GM18502 (cell line): ENCODE data around the gene TMSB4Y.

Experiments
- ATAC-seq: cut with Tn5 transposase; IDR thresholded peaks from one replicate; pipeline ENCODE4 v1.9.1; 2021; ENCODE audit warnings: mild to moderate bottlenecking; ENCODE audit not compliant: unreplicated experiment, poor library complexity

Gene TMSB4Y

DNA sequence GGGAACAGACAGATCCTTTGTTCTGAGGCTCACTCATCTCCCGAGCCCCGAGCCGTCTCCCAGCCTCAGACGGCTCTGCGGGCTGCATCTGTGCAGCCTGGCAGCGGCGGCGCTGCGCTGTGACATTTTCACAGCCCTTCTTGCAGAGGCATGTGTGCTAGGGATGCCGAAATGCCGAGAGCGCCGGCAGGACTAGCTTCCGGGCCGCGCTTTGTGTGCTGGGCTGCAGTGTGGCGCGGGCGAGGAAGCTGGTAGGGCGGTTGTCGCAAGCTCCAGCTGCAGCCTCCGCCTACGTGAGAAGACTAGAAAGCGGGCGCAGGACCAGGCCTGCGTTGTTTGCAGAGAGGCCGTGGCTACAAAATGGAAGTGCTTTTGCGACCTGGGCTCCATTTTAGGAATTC, at the start of gene TMSB4Y:
Gene TMSB4Y (plus strand): TSS at position 332 of the 401 bp plus-strand sequence.
- no peak for ATAC-seq

DNA sequence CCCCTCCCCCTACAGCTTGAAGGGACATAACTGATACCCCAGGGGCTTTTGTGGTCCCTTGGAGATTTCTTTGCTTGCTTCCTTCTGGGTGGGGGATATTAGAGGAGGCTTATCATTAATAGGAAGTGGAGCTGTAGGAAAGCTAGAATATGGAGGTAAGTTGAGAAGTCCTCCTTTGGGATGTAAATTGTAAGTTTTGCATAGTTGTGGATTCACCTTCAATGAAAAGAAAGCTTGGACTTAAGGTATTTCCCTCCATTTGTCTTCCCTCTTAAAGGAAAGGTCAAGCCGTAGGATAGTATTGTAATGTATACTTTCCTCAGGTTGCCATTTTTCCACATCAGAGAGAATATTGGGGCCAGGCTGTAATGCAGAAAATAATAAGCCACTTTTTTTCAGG, 39.5 kb upstream of the TMSB4Y start:
- no peak for ATAC-seq

GRCh38 chrY:13671122-13671521, 32.6 kb upstream of the TMSB4Y start:
- ATAC-seq: no peak

GRCh38 chrY:13702276-13702675, 1.4 kb upstream of the TMSB4Y start:
- no peak for ATAC-seq

- no peak for ATAC-seq
Measured at GRCh38 chrY:13704121-13704930, 627 bp downstream of the TMSB4Y start.

GRCh38 chrY:13705197-13705596, 1.5 kb downstream of the TMSB4Y start:
- no peak for ATAC-seq

DNA sequence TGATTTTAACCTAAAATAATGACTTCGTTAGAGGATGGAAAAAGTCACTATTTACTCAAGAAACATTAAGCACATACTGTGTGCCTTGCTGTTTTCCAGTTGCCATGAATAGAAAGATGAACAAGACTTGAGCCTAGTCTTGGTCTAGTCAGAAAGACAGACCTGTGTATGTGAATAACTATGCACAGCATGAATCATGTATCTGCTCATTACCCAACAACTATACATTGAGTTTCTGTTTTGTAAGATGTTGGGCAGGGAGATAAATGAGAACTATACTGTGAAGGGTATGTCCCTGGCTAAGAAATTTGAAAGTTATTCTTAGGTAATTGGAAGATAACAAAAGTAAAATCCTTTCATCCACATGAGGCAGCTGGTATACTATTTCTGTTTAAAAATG, 4.3 kb downstream of the TMSB4Y start:
- ATAC-seq: no peak

DNA sequence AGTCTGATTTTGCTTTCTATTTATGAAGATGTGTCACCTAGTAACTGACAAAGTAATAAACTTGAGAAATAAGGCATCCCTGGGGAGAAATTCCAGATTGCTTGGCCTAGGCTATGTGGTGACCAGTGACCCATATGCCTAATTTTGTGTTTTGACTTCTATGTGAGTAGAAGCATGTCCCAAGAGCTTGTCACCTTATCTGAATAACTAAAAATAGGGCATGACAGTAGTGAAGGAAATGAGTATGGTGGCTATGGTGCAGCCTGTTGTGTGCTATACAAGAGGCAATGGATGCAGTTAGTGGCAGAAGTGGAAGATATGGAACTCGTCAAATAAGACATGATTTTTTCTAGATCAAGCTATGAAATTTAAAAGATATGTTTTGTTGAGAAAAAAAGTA, 15.3 kb downstream of the TMSB4Y start:
- no peak for ATAC-seq

- ATAC-seq: no peak
Measured at GRCh38 chrY:13729517-13729916, 25.8 kb downstream of the TMSB4Y start.

DNA sequence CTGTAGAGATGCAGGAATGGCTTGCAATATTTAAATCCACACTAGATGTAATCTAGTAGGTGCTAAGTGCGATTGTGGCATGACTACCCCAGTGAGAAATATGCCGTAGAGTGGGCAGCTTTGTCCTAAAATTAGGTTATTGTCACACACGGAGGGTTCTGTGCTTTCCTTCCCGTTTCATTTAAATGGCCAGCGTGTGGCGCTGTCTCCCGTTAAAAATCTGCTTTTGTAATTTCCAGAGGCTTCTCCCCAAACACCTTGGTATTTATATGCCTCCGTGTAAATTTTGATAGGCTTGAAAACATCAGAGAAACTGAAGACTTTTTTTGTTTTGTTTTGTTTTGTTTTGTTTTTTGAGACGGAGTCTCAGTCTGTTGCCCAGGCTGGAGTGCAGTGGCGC, 34.9 kb downstream of the TMSB4Y start:
- no peak for ATAC-seq

GRCh38 chrY:13751289-13752071, 47.8 kb downstream of the TMSB4Y start:
- ATAC-seq: no peak

GRCh38 chrY:13754661-13755060, 51.0 kb downstream of the TMSB4Y start:
- ATAC-seq: no peak
